GM12892 (cell line): ENCODE results near the gene ANKRD55.

Experiments used
- POLR2A ChIP-seq: IDR thresholded peaks from 2 replicates; pipeline ENCODE4 v1.6.1; 2011; ENCODE audit warnings: low read depth, low read length, control low read depth
- POLR2AphosphoS5 ChIP-seq: IDR thresholded peaks from 2 replicates; pipeline ENCODE4 v1.6.1; 2011; ENCODE audit warnings: low read depth, low read length, control low read depth

DNA sequence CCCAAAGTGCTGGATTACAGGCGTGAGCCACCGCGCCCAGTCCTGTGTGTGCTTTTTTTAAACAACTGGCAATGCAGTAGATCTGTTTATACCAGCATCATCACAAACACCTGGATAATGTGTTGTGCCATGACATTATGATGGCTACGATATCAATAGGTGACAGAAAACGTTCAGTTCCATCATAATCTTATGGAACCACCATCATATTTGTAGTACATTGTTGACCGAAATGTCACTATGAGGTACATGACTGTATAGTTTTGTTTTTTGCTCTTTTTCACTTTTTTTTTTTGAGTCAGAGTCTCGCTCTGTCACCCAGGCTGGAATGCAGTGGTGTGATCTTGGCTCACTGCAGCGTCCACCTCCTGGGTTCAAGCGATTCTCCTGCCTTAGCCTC, 24.4 kb downstream of the ANKRD55 start:
- TF ChIP-seq POLR2A (no peak), POLR2AphosphoS5 (no peak)
